ENCODE data around the gene SHB.

DNA sequence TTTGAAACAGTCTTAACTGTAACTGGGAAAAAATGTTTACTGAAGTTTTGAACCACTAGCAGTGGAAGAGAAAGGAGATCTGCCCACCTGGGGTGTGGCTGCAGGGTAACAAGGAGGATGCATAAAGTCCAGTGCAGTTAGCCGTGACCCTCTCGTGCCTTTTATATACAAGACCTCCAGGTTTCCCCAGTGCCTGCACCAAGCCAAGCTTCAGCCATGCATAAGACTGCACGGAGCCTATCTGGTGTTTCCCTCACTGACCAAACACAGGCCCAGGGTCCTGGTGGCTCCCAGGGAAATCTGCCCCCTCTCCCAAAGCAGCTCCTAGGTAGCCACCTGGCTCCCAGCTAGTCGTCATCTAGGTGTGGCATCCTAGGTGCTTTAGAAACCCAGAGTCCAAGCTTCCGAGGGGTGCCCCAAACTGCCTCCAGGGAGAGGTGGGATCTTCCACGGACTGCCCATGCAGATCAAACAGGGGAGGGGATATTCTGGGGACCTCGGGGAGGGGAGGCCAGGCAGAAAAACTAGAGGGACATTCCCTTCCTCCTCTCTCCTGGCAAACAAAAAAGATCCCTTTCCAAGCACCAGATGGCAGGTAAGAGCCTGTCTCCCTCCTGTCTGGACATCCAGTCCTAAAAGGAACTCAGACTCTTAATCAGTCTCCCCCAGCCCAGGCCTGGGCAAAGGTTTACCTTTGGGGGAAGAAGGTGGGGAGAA, 2.7 kb downstream of the SHB start:
- TF ChIP-seq, protein P1, sequence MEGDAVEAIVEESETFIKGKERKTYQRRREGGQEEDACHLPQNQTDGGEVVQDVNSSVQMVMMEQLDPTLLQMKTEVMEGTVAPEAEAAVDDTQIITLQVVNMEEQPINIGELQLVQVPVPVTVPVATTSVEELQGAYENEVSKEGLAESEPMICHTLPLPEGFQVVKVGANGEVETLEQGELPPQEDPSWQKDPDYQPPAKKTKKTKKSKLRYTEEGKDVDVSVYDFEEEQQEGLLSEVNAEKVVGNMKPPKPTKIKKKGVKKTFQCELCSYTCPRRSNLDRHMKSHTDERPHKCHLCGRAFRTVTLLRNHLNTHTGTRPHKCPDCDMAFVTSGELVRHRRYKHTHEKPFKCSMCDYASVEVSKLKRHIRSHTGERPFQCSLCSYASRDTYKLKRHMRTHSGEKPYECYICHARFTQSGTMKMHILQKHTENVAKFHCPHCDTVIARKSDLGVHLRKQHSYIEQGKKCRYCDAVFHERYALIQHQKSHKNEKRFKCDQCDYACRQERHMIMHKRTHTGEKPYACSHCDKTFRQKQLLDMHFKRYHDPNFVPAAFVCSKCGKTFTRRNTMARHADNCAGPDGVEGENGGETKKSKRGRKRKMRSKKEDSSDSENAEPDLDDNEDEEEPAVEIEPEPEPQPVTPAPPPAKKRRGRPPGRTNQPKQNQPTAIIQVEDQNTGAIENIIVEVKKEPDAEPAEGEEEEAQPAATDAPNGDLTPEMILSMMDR (tag by site-specific recombination; IDR thresholded peaks at IDR 0.05), result no peak
- TF ChIP-seq, protein P2, sequence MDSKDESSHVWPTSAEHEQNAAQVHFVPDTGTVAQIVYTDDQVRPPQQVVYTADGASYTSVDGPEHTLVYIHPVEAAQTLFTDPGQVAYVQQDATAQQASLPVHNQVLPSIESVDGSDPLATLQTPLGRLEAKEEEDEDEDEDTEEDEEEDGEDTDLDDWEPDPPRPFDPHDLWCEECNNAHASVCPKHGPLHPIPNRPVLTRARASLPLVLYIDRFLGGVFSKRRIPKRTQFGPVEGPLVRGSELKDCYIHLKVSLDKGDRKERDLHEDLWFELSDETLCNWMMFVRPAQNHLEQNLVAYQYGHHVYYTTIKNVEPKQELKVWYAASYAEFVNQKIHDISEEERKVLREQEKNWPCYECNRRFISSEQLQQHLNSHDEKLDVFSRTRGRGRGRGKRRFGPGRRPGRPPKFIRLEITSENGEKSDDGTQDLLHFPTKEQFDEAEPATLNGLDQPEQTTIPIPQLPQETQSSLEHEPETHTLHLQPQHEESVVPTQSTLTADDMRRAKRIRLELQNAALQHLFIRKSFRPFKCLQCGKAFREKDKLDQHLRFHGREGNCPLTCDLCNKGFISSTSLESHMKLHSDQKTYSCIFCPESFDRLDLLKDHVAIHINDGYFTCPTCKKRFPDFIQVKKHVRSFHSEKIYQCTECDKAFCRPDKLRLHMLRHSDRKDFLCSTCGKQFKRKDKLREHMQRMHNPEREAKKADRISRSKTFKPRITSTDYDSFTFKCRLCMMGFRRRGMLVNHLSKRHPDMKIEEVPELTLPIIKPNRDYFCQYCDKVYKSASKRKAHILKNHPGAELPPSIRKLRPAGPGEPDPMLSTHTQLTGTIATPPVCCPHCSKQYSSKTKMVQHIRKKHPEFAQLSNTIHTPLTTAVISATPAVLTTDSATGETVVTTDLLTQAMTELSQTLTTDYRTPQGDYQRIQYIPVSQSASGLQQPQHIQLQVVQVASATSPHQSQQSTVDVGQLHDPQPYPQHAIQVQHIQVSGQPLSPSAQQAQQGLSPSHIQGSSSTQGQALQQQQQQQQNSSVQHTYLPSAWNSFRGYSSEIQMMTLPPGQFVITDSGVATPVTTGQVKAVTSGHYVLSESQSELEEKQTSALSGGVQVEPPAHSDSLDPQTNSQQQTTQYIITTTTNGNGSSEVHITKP (tag by site-specific recombination; IDR thresholded peaks at IDR 0.05), result no peak; the same call in 1 of the 2 replicates
- TF ChIP-seq, protein P3, sequence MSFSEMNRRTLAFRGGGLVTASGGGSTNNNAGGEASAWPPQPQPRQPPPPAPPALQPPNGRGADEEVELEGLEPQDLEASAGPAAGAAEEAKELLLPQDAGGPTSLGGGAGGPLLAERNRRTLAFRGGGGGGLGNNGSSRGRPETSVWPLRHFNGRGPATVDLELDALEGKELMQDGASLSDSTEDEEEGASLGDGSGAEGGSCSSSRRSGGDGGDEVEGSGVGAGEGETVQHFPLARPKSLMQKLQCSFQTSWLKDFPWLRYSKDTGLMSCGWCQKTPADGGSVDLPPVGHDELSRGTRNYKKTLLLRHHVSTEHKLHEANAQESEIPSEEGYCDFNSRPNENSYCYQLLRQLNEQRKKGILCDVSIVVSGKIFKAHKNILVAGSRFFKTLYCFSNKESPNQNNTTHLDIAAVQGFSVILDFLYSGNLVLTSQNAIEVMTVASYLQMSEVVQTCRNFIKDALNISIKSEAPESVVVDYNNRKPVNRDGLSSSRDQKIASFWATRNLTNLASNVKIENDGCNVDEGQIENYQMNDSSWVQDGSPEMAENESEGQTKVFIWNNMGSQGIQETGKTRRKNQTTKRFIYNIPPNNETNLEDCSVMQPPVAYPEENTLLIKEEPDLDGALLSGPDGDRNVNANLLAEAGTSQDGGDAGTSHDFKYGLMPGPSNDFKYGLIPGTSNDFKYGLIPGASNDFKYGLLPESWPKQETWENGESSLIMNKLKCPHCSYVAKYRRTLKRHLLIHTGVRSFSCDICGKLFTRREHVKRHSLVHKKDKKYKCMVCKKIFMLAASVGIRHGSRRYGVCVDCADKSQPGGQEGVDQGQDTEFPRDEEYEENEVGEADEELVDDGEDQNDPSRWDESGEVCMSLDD (tag by site-specific recombination; IDR thresholded peaks at IDR 0.05), result no peak
- TF ChIP-seq ZNF626 (tag by site-specific recombination; IDR thresholded peaks at IDR 0.05) (no peak), ZNF24 (tag by site-specific recombination; IDR thresholded peaks at IDR 0.05) (no peak), ZNF292 (tag by site-specific recombination; IDR thresholded peaks at IDR 0.05; ENCODE audit: borderline replicate concordance, low read depth) (no peak), REPIN1 (tag by site-specific recombination; IDR thresholded peaks at IDR 0.05; ENCODE audit: low read depth) (no peak)
- TF ChIP-seq, protein P4, sequence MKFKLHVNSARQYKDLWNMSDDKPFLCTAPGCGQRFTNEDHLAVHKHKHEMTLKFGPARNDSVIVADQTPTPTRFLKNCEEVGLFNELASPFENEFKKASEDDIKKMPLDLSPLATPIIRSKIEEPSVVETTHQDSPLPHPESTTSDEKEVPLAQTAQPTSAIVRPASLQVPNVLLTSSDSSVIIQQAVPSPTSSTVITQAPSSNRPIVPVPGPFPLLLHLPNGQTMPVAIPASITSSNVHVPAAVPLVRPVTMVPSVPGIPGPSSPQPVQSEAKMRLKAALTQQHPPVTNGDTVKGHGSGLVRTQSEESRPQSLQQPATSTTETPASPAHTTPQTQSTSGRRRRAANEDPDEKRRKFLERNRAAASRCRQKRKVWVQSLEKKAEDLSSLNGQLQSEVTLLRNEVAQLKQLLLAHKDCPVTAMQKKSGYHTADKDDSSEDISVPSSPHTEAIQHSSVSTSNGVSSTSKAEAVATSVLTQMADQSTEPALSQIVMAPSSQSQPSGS (tag by site-specific recombination; IDR thresholded peaks at IDR 0.05; ENCODE audit: low read depth), result no peak
- TF ChIP-seq, protein P5, sequence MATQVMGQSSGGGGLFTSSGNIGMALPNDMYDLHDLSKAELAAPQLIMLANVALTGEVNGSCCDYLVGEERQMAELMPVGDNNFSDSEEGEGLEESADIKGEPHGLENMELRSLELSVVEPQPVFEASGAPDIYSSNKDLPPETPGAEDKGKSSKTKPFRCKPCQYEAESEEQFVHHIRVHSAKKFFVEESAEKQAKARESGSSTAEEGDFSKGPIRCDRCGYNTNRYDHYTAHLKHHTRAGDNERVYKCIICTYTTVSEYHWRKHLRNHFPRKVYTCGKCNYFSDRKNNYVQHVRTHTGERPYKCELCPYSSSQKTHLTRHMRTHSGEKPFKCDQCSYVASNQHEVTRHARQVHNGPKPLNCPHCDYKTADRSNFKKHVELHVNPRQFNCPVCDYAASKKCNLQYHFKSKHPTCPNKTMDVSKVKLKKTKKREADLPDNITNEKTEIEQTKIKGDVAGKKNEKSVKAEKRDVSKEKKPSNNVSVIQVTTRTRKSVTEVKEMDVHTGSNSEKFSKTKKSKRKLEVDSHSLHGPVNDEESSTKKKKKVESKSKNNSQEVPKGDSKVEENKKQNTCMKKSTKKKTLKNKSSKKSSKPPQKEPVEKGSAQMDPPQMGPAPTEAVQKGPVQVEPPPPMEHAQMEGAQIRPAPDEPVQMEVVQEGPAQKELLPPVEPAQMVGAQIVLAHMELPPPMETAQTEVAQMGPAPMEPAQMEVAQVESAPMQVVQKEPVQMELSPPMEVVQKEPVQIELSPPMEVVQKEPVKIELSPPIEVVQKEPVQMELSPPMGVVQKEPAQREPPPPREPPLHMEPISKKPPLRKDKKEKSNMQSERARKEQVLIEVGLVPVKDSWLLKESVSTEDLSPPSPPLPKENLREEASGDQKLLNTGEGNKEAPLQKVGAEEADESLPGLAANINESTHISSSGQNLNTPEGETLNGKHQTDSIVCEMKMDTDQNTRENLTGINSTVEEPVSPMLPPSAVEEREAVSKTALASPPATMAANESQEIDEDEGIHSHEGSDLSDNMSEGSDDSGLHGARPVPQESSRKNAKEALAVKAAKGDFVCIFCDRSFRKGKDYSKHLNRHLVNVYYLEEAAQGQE (tag by site-specific recombination; IDR thresholded peaks at IDR 0.05), result no peak
